Esophagus squamous epithelium (tissue), 5 donors: ENCODE data around the gene KCNMA1. TPM values are rescaled to one million over a fixed set of nuclear protein-coding genes. Genes with fewer than 3 reads are reported as not detected.

ENCODE experiments used
- DNase-seq: peaks from one replicate; lab custom pipeline; 2025; lab: John Stamatoyannopoulos, UW
- H3K27ac ChIP-seq, 4 donors: fragments of 200-600 bp; sonication (generic); one replicate each; pipeline ENCODE4 v1.5.1; 2016 to 2019; ENCODE audit warnings: mild to moderate bottlenecking in 1 of 4
- H3K27me3 ChIP-seq, 4 donors: fragments of 200-600 bp; sonication (generic); 1 replicate in 3 of 4; 2 replicates in 1 of 4; pipeline versions ENCODE4 v1.5.1 to v1.6.0; 2017 to 2021; ENCODE audit warnings: antibody characterized with exemption in 1 of 4
- H3K36me3 ChIP-seq, 3 donors: fragments of 200-600 bp; sonication (generic); one replicate each; pipeline ENCODE4 v1.5.1; 2016 to 2019
- H3K4me1 ChIP-seq, 3 donors: fragments of 200-600 bp; sonication (generic); one replicate each; pipeline ENCODE4 v1.5.1; 2017 to 2019
- H3K4me3 ChIP-seq, 4 donors: fragments of 200-600 bp; sonication (generic); 1 replicate in 3 of 4; 2 replicates in 1 of 4; pipeline ENCODE4 v1.5.1; 2016 to 2019; ENCODE audit warnings: mild to moderate bottlenecking in 2 of 4, moderate library complexity in 1 of 4
- H3K9me3 ChIP-seq, 3 donors: fragments of 200-600 bp; sonication (generic); one replicate each; pipeline ENCODE4 v1.5.1; 2016 to 2019
- CTCF ChIP-seq, 6 experiments: fragments of 450-650 bp in 4 of 6; fragments of 200-600 bp in 2 of 6; sonication (generic) in 2 of 6; IDR thresholded peaks; one replicate each; pipeline ENCODE4 v1.5.1; 2016 to 2019; ENCODE audit warnings: antibody characterized with exemption in 6 of 6, mild to moderate bottlenecking in 4 of 6, moderate library complexity in 4 of 6
- POLR2A ChIP-seq, 4 donors: fragments of 450-650 bp; IDR thresholded peaks; one replicate each; pipeline ENCODE4 v1.6.1; 2017; ENCODE audit warnings: antibody characterized with exemption in 4 of 4, mild to moderate bottlenecking in 4 of 4, moderate library complexity in 3 of 4
- WGBS, 2 donors: methylation state at CpG; one replicate each; pipeline ENCODE4 v1.1.5; 2018; 5-methylcytosine and 5-hydroxymethylcytosine counted together
- intact Hi-C: fragments of 100-400 bp; cut with DNase I; formaldehyde crosslinking; loops from one replicate; pipeline ENCODE4 v1.15.0; 2022
- total RNA-seq, 4 donors: library from RNA; depleted of rRNA; stranded (reverse); fragments of >200 nt; gene quantifications; one replicate each; pipeline ENCODE4 v1.1.0, GENCODE V29; 2016
- donor health status: DM: yes; HTN: yes; CAD: no.

The KCNMA1 gene
- total RNA-seq, 4 donors from 2014 or later, result 7.5 to 74.2 (median 18.0) TPM

- no peak overlapping the region for H3K27ac ChIP-seq
- no peaks in the 10 kb centered on the region for H3K36me3 ChIP-seq
- 72 to 73% methylated on average over 2 of the region's 2 CpGs for WGBS, 2 donors
- peaks cover 0 to 6% (median 0%) of the 10 kb centered on the region in 3 donors for H3K9me3 ChIP-seq
- intact Hi-C loops, result no loop called here
- no peak for TF ChIP-seq POLR2A (IDR thresholded peaks at IDR 0.05)
- no peak for TF ChIP-seq CTCF (IDR thresholded peaks at IDR 0.05)
- H3K4me3 ChIP-seq, result no peak overlapping the region
- no peaks in the 10 kb centered on the region for H3K4me1 ChIP-seq
- peaks cover 0 to 23% (median 0%) of the 10 kb centered on the region in 4 donors for H3K27me3 ChIP-seq
- no peak for DNase-seq
Observed at GRCh38 chr10:77204171-77204570, 433.4 kb downstream of the KCNMA1 start.

- no peak overlapping the region for H3K27ac ChIP-seq
- no peak for DNase-seq
- H3K9me3 ChIP-seq, result peaks cover 0 to 6% (median 0%) of the 10 kb centered on the region in 3 donors
- no peaks in the 10 kb centered on the region for H3K36me3 ChIP-seq
- H3K27me3 ChIP-seq, result peaks cover 0 to 20% (median 0%) of the 10 kb centered on the region in 4 donors
- no peak overlapping the region for H3K4me3 ChIP-seq
- no peak for TF ChIP-seq CTCF (IDR thresholded peaks at IDR 0.05)
- no peak for TF ChIP-seq POLR2A (IDR thresholded peaks at IDR 0.05)
- 18 to 77% methylated on average over 2 of the region's 2 CpGs for WGBS, 2 donors
- intact Hi-C loops, result no loop called here
- H3K4me1 ChIP-seq, result no peaks in the 10 kb centered on the region
Observed at GRCh38 chr10:77202857-77203256, 434.8 kb downstream of the KCNMA1 start.

- WGBS, 2 donors, result 69 to 82% methylated on average over 6 to 7 of the region's 7 CpGs
Observed at GRCh38 chr10:77201135-77202106, 436.2 kb downstream of the KCNMA1 start.

GRCh38 chr10:77197544-77197943 is 440.1 kb downstream of the KCNMA1 start:
- no peaks in the 10 kb centered on the region for H3K4me1 ChIP-seq

More at GRCh38 chr10:77201135-77202106, 436.2 kb downstream of the KCNMA1 start:
- no peak for DNase-seq
- peaks cover 0 to 6% (median 0%) of the 10 kb centered on the region in 3 donors for H3K9me3 ChIP-seq
- intact Hi-C loops, result no loop called here
- peak overlapping the region in 1 of 4 donors; percentile 26 for H3K27ac ChIP-seq
- peaks cover 0 to 16% (median 0%) of the 10 kb centered on the region in 4 donors for H3K27me3 ChIP-seq
- no peaks in the 10 kb centered on the region for H3K4me1 ChIP-seq
- H3K4me3 ChIP-seq, result no peak overlapping the region
- TF ChIP-seq CTCF (IDR thresholded peaks at IDR 0.05), result no peak
- no peak for TF ChIP-seq POLR2A (IDR thresholded peaks at IDR 0.05)
- no peaks in the 10 kb centered on the region for H3K36me3 ChIP-seq

More at GRCh38 chr10:77197544-77197943, 440.1 kb downstream of the KCNMA1 start:
- H3K9me3 ChIP-seq, result no peaks in the 10 kb centered on the region
- intact Hi-C loops, result no loop called here
- TF ChIP-seq POLR2A (IDR thresholded peaks at IDR 0.05), result no peak
- no peak for TF ChIP-seq CTCF (IDR thresholded peaks at IDR 0.05)
- H3K4me3 ChIP-seq, result no peak overlapping the region
- H3K36me3 ChIP-seq, result no peaks in the 10 kb centered on the region
- DNase-seq, result no peak
- no peak overlapping the region for H3K27ac ChIP-seq
- no peaks in the 10 kb centered on the region for H3K27me3 ChIP-seq
- WGBS, 2 donors, result 82 to 88% methylated on average over 8 to 11 of the region's 12 CpGs
